Endothelial cell of umbilical vein (primary cell): Measurements from ENCODE around the gene ETV6. TPM values are rescaled to one million over a fixed set of nuclear protein-coding genes. Genes with fewer than 3 reads are reported as not detected.

ENCODE experiments used
- BruUV-seq: library from RNA; stranded (reverse); fragments of 400-500 nt; replicated peaks from 2 replicates; lab custom pipeline; 2021; lab: Mats Ljungman, UMichigan
- CTCF ChIA-PET: fragments of 300-600, 350-600 bp; sonication (Branson Sonifier 250); formaldehyde crosslinking; loops from one replicate; lab custom pipeline; 2021; ENCODE audit warnings: antibody characterized with exemption, inconsistent platforms; lab: Charles Lee
- POLR2A ChIA-PET: fragments of 300-600, 350-600 bp; sonication (Branson Sonifier 250); formaldehyde crosslinking; loops from one replicate; lab custom pipeline; 2021; ENCODE audit warnings: antibody characterized with exemption, inconsistent platforms; lab: Charles Lee
- DNase-seq: peaks from one replicate; pipeline ENCODE4 v3.0.0-alpha.2; 2011; ENCODE audit warnings: low read depth, low spot score
- FAIRE-seq: peaks from 2 replicates; lab custom pipeline; 2011; peaks lifted over from hg19 to GRCh38; lab: Jason Lieb, UNC
- H2AFZ ChIP-seq: 2 replicates; pipeline ENCODE4 v1.6.0; 2012; ENCODE audit warnings: low read depth, low read length, control low read depth, inconsistent platforms
- H3K27ac ChIP-seq: 2 replicates; pipeline ENCODE4 v1.5.1; 2011; ENCODE audit warnings: low read depth, mild to moderate bottlenecking, control low read depth, low read length, moderate library complexity; ENCODE audit not compliant: insufficient read depth
- H3K27me3 ChIP-seq, 2 experiments: 2 replicates each; pipeline versions ENCODE4 v1.6.0 to v1.6.1; 2011; ENCODE audit warnings: low read length in 2 of 2, mixed read lengths in 1 of 2; ENCODE audit not compliant: control insufficient read depth in 2 of 2, insufficient read depth in 2 of 2
- H3K36me3 ChIP-seq, 2 experiments: 2 replicates in 1 of 2; 3 replicates in 1 of 2; pipeline ENCODE4 v1.5.1; 2011; ENCODE audit warnings: low read length in 2 of 2, mild to moderate bottlenecking in 1 of 2, moderate library complexity in 1 of 2; ENCODE audit not compliant: control insufficient read depth in 2 of 2, insufficient read depth in 2 of 2; ENCODE audit errors: extremely low read depth in 1 of 2
- H3K4me1 ChIP-seq: 3 replicates; pipeline ENCODE4 v1.5.1; 2011; ENCODE audit warnings: mild to moderate bottlenecking, low read length; ENCODE audit not compliant: control insufficient read depth, insufficient read depth; ENCODE audit errors: extremely low read depth
- H3K4me2 ChIP-seq: 2 replicates; pipeline ENCODE4 v1.6.1; 2011; ENCODE audit warnings: low read length, control low read depth, mixed read lengths; ENCODE audit not compliant: insufficient read depth
- H3K4me3 ChIP-seq, 3 experiments: fragments of 200-600 bp in 1 of 3; sonication (generic), shearing (Covaris generic) in 1 of 3; replicated peaks in 1 of 3; 2 replicates each; pipeline ENCODE4 v1.5.1; 2011 to 2016; ENCODE audit warnings: control low read depth in 3 of 3, low read length in 3 of 3, mild to moderate bottlenecking in 2 of 3, inconsistent platforms in 1 of 3, low read depth in 1 of 3, moderate library complexity in 1 of 3; ENCODE audit not compliant: insufficient read depth in 1 of 3
- H3K79me2 ChIP-seq: 2 replicates; pipeline ENCODE4 v1.6.0; 2012; ENCODE audit warnings: low read length, inconsistent platforms; ENCODE audit not compliant: control insufficient read depth, insufficient read depth
- H3K9ac ChIP-seq: replicated peaks from 2 replicates; pipeline ENCODE3; 2011; ENCODE audit warnings: low read length, control low read depth; ENCODE audit not compliant: insufficient read depth; ENCODE audit errors: extremely low read depth
- H3K9me1 ChIP-seq: replicated peaks from 3 replicates; pipeline ENCODE4 v1.6.0; 2011; ENCODE audit warnings: mild to moderate bottlenecking, low read length; ENCODE audit not compliant: control insufficient read depth, insufficient read depth; ENCODE audit errors: extremely low read depth
- H3K9me3 ChIP-seq: replicated peaks from 2 replicates; pipeline ENCODE4 v1.5.1; 2012; ENCODE audit warnings: low read length, inconsistent platforms; ENCODE audit not compliant: control insufficient read depth, insufficient read depth
- H4K20me1 ChIP-seq: replicated peaks from 2 replicates; pipeline ENCODE3; 2011; ENCODE audit warnings: mild to moderate bottlenecking, low read length; ENCODE audit not compliant: control insufficient read depth, insufficient read depth; ENCODE audit errors: extremely low read depth
- EZH2 ChIP-seq: IDR thresholded peaks from 2 replicates; pipeline ENCODE4 v1.6.1; 2012; ENCODE audit warnings: borderline replicate concordance, low read depth, mild to moderate bottlenecking, moderate library complexity, low read length, inconsistent platforms; ENCODE audit not compliant: severe bottlenecking
- FOS ChIP-seq: IDR thresholded peaks from 2 replicates; pipeline ENCODE4 v1.6.1; 2011; ENCODE audit warnings: mild to moderate bottlenecking, low read length, moderate library complexity, borderline replicate concordance; ENCODE audit not compliant: insufficient read depth
- GATA2 ChIP-seq: IDR thresholded peaks from 2 replicates; pipeline ENCODE4 v1.7.0; 2011; ENCODE audit warnings: low read depth, mild to moderate bottlenecking, moderate library complexity, mixed read lengths, low read length; ENCODE audit not compliant: insufficient read length, insufficient read depth
- JUN ChIP-seq: IDR thresholded peaks from 2 replicates; pipeline ENCODE4 v1.6.1; 2011; ENCODE audit warnings: borderline replicate concordance, low read depth; ENCODE audit not compliant: insufficient read length, insufficient read depth
- MYC ChIP-seq: IDR thresholded peaks from one replicate; pipeline ENCODE4 v1.6.1; 2011; ENCODE audit warnings: mild to moderate bottlenecking, low read depth, low read length
- POLR2A ChIP-seq: IDR thresholded peaks from 2 replicates; pipeline ENCODE4 v1.6.1; 2012; ENCODE audit warnings: low read depth, mild to moderate bottlenecking, control low read depth, low read length
- POLR2AphosphoS5 ChIP-seq: IDR thresholded peaks from 2 replicates; pipeline ENCODE4 v1.6.1; 2012; ENCODE audit warnings: low read depth, mild to moderate bottlenecking, control low read depth, low read length, moderate library complexity; ENCODE audit not compliant: insufficient read depth
- dilution Hi-C: fragments of 300-500 bp; cut with MboI; formaldehyde crosslinking; loops from one replicate; pipeline ENCODE4 v1.15.0; 2019; ENCODE audit warnings: low sequenced_read_pairs; ENCODE audit not compliant: extremely low pct_ligation_motif_present
- intact Hi-C: fragments of 100-400 bp; cut with micrococcal nuclease; formaldehyde crosslinking; loops from one replicate; pipeline ENCODE4 v1.10.0; 2022
- polyA plus RNA-seq, 4 experiments: library from polyadenylated mRNA; depleted of rRNA in 3 of 4; stranded (reverse) in 3 of 4; unstranded in 1 of 4; fragments of >200 nt; gene quantifications; 2 replicates each; pipeline versions ENCODE4 v1.2.1 to v1.2.3, GENCODE V29; 2011 to 2012; ENCODE audit warnings: missing spikeins in 1 of 4
- total RNA-seq: library from RNA; stranded (reverse); gene quantifications from 2 replicates; pipeline ENCODE4 v1.2.3, GENCODE V29; 2021
- TF ChIP-seq, protein P1 (sequence below), 2 donors: IDR thresholded peaks; 1 replicate in 1 of 2; 2 replicates in 1 of 2; pipeline ENCODE4 v1.5.1; 2011; ENCODE audit warnings: low read length in 2 of 2, mild to moderate bottlenecking in 2 of 2, moderate library complexity in 2 of 2, control low read depth in 1 of 2, inconsistent platforms in 1 of 2, low read depth in 1 of 2; ENCODE audit not compliant: insufficient read depth in 1 of 2; ENCODE audit errors: extremely low read depth in 1 of 2
- TF ChIP-seq, protein P2 (sequence below): IDR thresholded peaks from 2 replicates; pipeline ENCODE4 v1.6.1; 2011; ENCODE audit not compliant: insufficient read depth, insufficient read length

ETV6 gene
- total and polyA plus RNA-seq, 2 donors (not counting 3 experiments of a cell fraction or from before 2014, with no cell fraction given), result 15.9 to 57.1 TPM

DNA sequence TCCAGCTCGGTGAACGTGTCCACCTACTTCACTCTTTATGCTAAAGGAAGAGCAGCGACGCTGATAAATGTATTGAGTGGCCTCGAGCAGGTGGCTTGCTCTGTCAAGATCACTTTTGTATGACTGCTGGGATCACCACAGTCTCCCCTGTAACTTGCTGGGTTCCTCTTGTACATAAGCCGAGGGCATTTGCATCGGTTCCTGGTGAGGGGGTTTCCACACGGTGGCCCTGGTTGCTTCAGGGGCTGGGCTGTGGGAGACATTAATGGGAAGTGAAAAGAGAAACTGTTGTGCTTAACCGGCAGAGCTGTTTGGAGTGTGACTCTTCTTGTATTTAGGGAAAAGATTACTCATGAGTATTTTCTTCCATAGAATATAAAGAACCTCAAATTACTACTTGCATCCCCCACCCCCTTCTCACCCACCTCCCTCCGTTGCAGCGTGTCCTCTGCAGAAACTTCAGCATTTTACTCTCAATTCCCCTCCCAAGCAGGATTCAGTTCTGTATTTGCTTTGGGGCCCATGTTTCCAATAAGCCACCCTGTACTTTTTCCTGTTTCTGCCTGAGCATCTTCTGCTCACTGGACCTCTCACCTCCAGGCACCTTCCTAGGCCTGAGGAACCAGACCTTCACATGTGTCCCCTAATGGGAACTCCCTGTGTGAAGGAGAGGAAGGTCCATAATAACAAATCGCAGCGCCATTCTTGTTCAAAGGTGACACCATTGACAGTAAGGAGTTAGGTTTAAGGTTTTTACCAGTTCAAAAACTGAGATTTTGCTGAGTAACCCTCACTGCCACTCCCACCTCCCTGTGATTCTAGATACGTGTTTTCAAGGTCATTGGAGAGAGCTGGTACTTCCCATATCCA is 187.0 kb downstream of the ETV6 start:
- Histone ChIP-seq H2AFZ (no peak overlapping the region), H3K36me3 (peaks cover 0 to 4% of the 10 kb centered on the region in 2 experiments), H3K9ac (no peak overlapping the region), H3K79me2 (peaks cover 7% of the 10 kb centered on the region), H3K27ac (no peak overlapping the region), H3K4me1 (peaks cover 49% of the 10 kb centered on the region), H3K9me3 (no peaks in the 10 kb centered on the region), H3K27me3 (no peaks in the 10 kb centered on the region), H3K4me2 (no peak overlapping the region), H3K9me1 (no peaks in the 10 kb centered on the region), H4K20me1 (no peaks in the 10 kb centered on the region), H3K4me3 (no peak overlapping the region)
- dilution Hi-C loops (no loop called here), intact Hi-C loops (loop anchor here (5.0 kb wide), 2 partner anchors 196 to 254 kb away; no protein-coding TSS in a partner anchor)
- ChIA-PET CTCF (no interaction called here), POLR2A (interaction anchor here (0.5 kb wide), 1 partner anchor 153 kb away, joined by 3 read pairs; no protein-coding TSS in a partner anchor)
- TF ChIP-seq GATA2 (no peak), EZH2 (no peak), POLR2A (no peak), JUN (no peak), MYC (no peak), POLR2AphosphoS5 (no peak), FOS (no peak)
- TF ChIP-seq, protein P1, sequence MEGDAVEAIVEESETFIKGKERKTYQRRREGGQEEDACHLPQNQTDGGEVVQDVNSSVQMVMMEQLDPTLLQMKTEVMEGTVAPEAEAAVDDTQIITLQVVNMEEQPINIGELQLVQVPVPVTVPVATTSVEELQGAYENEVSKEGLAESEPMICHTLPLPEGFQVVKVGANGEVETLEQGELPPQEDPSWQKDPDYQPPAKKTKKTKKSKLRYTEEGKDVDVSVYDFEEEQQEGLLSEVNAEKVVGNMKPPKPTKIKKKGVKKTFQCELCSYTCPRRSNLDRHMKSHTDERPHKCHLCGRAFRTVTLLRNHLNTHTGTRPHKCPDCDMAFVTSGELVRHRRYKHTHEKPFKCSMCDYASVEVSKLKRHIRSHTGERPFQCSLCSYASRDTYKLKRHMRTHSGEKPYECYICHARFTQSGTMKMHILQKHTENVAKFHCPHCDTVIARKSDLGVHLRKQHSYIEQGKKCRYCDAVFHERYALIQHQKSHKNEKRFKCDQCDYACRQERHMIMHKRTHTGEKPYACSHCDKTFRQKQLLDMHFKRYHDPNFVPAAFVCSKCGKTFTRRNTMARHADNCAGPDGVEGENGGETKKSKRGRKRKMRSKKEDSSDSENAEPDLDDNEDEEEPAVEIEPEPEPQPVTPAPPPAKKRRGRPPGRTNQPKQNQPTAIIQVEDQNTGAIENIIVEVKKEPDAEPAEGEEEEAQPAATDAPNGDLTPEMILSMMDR (IDR thresholded peaks at IDR 0.05; ENCODE audit: extremely low read depth in 1 of 2, insufficient read depth in 1 of 2, low read depth in 1 of 2, low read length in 2 of 2), result no peak
- TF ChIP-seq, protein P2, sequence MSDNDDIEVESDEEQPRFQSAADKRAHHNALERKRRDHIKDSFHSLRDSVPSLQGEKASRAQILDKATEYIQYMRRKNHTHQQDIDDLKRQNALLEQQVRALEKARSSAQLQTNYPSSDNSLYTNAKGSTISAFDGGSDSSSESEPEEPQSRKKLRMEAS, result no peak
- FAIRE-seq (no peak), DNase-seq (no peak)
- no TSS peak for BruUV-seq
